Measurements from ENCODE around the gene LIN28A.

- TF ChIP-seq, protein P1, sequence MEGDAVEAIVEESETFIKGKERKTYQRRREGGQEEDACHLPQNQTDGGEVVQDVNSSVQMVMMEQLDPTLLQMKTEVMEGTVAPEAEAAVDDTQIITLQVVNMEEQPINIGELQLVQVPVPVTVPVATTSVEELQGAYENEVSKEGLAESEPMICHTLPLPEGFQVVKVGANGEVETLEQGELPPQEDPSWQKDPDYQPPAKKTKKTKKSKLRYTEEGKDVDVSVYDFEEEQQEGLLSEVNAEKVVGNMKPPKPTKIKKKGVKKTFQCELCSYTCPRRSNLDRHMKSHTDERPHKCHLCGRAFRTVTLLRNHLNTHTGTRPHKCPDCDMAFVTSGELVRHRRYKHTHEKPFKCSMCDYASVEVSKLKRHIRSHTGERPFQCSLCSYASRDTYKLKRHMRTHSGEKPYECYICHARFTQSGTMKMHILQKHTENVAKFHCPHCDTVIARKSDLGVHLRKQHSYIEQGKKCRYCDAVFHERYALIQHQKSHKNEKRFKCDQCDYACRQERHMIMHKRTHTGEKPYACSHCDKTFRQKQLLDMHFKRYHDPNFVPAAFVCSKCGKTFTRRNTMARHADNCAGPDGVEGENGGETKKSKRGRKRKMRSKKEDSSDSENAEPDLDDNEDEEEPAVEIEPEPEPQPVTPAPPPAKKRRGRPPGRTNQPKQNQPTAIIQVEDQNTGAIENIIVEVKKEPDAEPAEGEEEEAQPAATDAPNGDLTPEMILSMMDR (IDR thresholded peaks at IDR 0.05; ENCODE audit: borderline replicate concordance, extremely low read depth, low read length, poor library complexity, severe bottlenecking): no peak
- no peak for TF ChIP-seq EZH2 (IDR thresholded peaks at IDR 0.05; ENCODE audit: borderline replicate concordance, low read depth, low read length, severe bottlenecking)
Observed at GRCh38 chr1:26478988-26479387, 68.4 kb downstream of the LIN28A start.
